ENCODE data around the gene MTARC2. TPM values are rescaled to one million over a fixed set of nuclear protein-coding genes. Genes with fewer than 3 reads are reported as not detected.

Gene MTARC2
- total and polyA plus RNA-seq, 2 of the 13 experiments (the other 11 are each of a cell fraction or from before 2014, with no cell fraction given): 8.5 to 10.1 TPM

DNA sequence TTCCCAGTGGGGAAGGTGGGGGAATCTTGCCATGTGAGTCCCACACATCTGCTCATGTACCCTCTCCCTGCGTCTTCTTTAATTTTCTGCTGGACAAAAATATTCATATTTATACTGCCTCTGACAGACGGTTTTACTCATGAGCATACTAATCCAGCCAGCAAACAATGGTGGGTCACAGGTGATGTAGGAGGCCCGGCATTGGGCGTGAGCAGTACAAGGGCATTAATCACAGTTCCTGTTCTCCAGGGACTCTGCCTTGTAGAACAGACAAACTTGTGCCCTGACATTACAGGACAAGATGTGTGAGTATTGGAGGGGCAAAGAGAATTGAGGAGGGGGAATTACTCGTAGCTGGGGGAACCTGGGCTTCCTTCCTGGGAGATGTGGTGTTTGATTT is 63.6 kb downstream of the MTARC2 start:
- no peak overlapping the region for H3K9ac ChIP-seq (ENCODE audit: insufficient read depth, low read depth, low read length)

DNA sequence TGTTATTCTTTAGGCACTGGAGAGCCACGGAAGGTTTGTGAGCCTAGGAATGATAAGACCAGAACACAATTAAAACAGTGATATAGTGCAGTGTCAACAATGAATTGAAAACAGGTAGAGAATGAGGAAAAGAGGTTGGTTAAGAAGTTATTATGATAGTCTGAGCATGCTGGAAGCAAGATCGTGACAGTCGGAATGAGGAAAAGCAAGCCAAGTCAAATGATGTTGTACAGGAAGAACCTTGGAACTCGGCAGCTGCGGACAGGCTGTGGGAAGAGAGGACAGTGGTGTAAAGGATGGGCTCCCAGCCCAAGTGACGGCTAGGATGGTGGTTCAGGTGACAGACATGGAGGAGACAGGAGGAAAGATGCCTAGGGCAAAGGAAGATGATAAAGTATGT is 64.2 kb downstream of the MTARC2 start:
- in situ Hi-C loops (cut with HindIII; ENCODE audit: extremely low pct_ligation_motif_present, low pct_unique_long_range_greater_than_20kb): no loop called here
- no peak overlapping the region for H3K4me3 ChIP-seq (replicated peaks in 1 of 3; ENCODE audit: insufficient read depth in 1 of 3, low read depth in 2 of 3, low read length in 3 of 3)
- ChIA-PET POLR2A (no interaction called here), CTCF (ENCODE audit: low intra/inter-chr PET ratio, low total read pairs) (no interaction called here)
- ATAC-seq (no peak), FAIRE-seq (no peak), DNase-seq (ENCODE audit: low spot score) (no peak)
- no peak overlapping the region for H3K9ac ChIP-seq (ENCODE audit: insufficient read depth, low read depth, low read length)
- no peak overlapping the region for H2AFZ ChIP-seq (ENCODE audit: low read length)
- no peak overlapping the region for H3K4me2 ChIP-seq (ENCODE audit: low read depth, low read length)
- WGBS (ENCODE audit: low lambda C conversion rate): 65% methylated on average over 6 of the region's 6 CpGs
- no peak overlapping the region for H3K27ac ChIP-seq (ENCODE audit: extremely low read length, insufficient read depth, low read length)
- no peaks in the 10 kb centered on the region for H3K27me3 ChIP-seq (ENCODE audit: control insufficient read depth in 1 of 2, insufficient read depth in 2 of 2, low read length in 2 of 2)
- no TSS peak for BruUV-seq (replicated peaks)
- peaks cover 7 to 52% of the 10 kb centered on the region in 2 experiments; a peak in 4 of 5 replicates for H3K36me3 ChIP-seq (replicated peaks in 1 of 2; ENCODE audit: control insufficient read depth in 1 of 2, insufficient read depth in 2 of 2, low read length in 2 of 2)
- no peaks in the 10 kb centered on the region for H3K9me3 ChIP-seq (ENCODE audit: low read length)
- intact Hi-C loops (cut with micrococcal nuclease; ENCODE audit: unreplicated experiment): loop anchor here (5.0 kb wide), 1 partner anchor 390 kb away; no protein-coding TSS in a partner anchor
- H4K20me1 ChIP-seq (ENCODE audit: insufficient read depth, low read length): no peaks in the 10 kb centered on the region
- H3K4me1 ChIP-seq (ENCODE audit: insufficient read depth, low read length): no peaks in the 10 kb centered on the region
- H3K79me2 ChIP-seq (ENCODE audit: insufficient read depth, low read length): no peaks in the 10 kb centered on the region
- TF ChIP-seq KLF6 (CRISPR knock-in tag; IDR thresholded peaks at IDR 0.05): no peak
- TF ChIP-seq, protein P1, sequence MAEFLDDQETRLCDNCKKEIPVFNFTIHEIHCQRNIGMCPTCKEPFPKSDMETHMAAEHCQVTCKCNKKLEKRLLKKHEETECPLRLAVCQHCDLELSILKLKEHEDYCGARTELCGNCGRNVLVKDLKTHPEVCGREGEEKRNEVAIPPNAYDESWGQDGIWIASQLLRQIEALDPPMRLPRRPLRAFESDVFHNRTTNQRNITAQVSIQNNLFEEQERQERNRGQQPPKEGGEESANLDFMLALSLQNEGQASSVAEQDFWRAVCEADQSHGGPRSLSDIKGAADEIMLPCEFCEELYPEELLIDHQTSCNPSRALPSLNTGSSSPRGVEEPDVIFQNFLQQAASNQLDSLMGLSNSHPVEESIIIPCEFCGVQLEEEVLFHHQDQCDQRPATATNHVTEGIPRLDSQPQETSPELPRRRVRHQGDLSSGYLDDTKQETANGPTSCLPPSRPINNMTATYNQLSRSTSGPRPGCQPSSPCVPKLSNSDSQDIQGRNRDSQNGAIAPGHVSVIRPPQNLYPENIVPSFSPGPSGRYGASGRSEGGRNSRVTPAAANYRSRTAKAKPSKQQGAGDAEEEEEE (CRISPR knock-in tag; IDR thresholded peaks at IDR 0.05; ENCODE audit: borderline replicate concordance): no peak
- no peak for TF ChIP-seq ZNF652 (CRISPR knock-in tag; IDR thresholded peaks at IDR 0.05; ENCODE audit: borderline replicate concordance, low read depth)
- TF ChIP-seq SIN3A (IDR thresholded peaks at IDR 0.05; ENCODE audit: borderline replicate concordance, low read depth, low read length): no peak
- no peak for TF ChIP-seq ZNF841 (CRISPR knock-in tag; IDR thresholded peaks at IDR 0.05; ENCODE audit: borderline replicate concordance)
- TF ChIP-seq, protein P2, sequence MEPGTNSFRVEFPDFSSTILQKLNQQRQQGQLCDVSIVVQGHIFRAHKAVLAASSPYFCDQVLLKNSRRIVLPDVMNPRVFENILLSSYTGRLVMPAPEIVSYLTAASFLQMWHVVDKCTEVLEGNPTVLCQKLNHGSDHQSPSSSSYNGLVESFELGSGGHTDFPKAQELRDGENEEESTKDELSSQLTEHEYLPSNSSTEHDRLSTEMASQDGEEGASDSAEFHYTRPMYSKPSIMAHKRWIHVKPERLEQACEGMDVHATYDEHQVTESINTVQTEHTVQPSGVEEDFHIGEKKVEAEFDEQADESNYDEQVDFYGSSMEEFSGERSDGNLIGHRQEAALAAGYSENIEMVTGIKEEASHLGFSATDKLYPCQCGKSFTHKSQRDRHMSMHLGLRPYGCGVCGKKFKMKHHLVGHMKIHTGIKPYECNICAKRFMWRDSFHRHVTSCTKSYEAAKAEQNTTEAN (CRISPR knock-in tag; conservative IDR thresholded peaks at IDR 0.05): no peak
- TF ChIP-seq, protein P3, sequence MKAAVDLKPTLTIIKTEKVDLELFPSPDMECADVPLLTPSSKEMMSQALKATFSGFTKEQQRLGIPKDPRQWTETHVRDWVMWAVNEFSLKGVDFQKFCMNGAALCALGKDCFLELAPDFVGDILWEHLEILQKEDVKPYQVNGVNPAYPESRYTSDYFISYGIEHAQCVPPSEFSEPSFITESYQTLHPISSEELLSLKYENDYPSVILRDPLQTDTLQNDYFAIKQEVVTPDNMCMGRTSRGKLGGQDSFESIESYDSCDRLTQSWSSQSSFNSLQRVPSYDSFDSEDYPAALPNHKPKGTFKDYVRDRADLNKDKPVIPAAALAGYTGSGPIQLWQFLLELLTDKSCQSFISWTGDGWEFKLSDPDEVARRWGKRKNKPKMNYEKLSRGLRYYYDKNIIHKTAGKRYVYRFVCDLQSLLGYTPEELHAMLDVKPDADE (CRISPR knock-in tag; IDR thresholded peaks at IDR 0.05): no peak
- no peak for TF ChIP-seq SNAI1 (CRISPR knock-in tag; IDR thresholded peaks at IDR 0.05; ENCODE audit: borderline replicate concordance)
- no peak for TF ChIP-seq TSC22D2 (CRISPR knock-in tag; IDR thresholded peaks at IDR 0.05; ENCODE audit: borderline replicate concordance)
- no peak for TF ChIP-seq TEAD3 (CRISPR knock-in tag; optimal IDR thresholded peaks at IDR 0.05; ENCODE audit: borderline replicate concordance)
- no peak for TF ChIP-seq ZNF788 (CRISPR knock-in tag; IDR thresholded peaks at IDR 0.05; ENCODE audit: borderline replicate concordance)

More for the DNA sequence above, 63.6 kb downstream of the MTARC2 start:
- Histone ChIP-seq H3K27ac (ENCODE audit: extremely low read length, insufficient read depth, low read length) (no peak overlapping the region), H3K4me3 (replicated peaks in 1 of 3; ENCODE audit: insufficient read depth in 1 of 3, low read depth in 2 of 3, low read length in 3 of 3) (no peak overlapping the region), H3K9me3 (ENCODE audit: low read length) (no peaks in the 10 kb centered on the region), H3K27me3 (ENCODE audit: control insufficient read depth in 1 of 2, insufficient read depth in 2 of 2, low read length in 2 of 2) (no peaks in the 10 kb centered on the region), H3K36me3 (replicated peaks in 1 of 2; ENCODE audit: control insufficient read depth in 1 of 2, insufficient read depth in 2 of 2, low read length in 2 of 2) (peaks cover 7 to 52% of the 10 kb centered on the region in 2 experiments; a peak in 4 of 5 replicates), H3K4me2 (ENCODE audit: low read depth, low read length) (no peak overlapping the region), H2AFZ (ENCODE audit: low read length) (no peak overlapping the region), H3K79me2 (ENCODE audit: insufficient read depth, low read length) (no peaks in the 10 kb centered on the region), H3K4me1 (ENCODE audit: insufficient read depth, low read length) (no peaks in the 10 kb centered on the region), H4K20me1 (ENCODE audit: insufficient read depth, low read length) (no peaks in the 10 kb centered on the region)
- WGBS (ENCODE audit: low lambda C conversion rate): 98% methylated on average over 5 of the region's 5 CpGs
- CTCF ChIA-PET (ENCODE audit: low intra/inter-chr PET ratio, low total read pairs): no interaction called here
- BruUV-seq (replicated peaks): no TSS peak
- ATAC-seq (no peak), DNase-seq (ENCODE audit: low spot score) (no peak), FAIRE-seq (no peak)
- POLR2A ChIA-PET: no interaction called here
- intact Hi-C loops (cut with micrococcal nuclease; ENCODE audit: unreplicated experiment): loop anchor here (5.0 kb wide), 1 partner anchor 391 kb away; no protein-coding TSS in a partner anchor
- in situ Hi-C loops (cut with HindIII; ENCODE audit: extremely low pct_ligation_motif_present, low pct_unique_long_range_greater_than_20kb): no loop called here
- TF ChIP-seq TOPORS (CRISPR knock-in tag; IDR thresholded peaks at IDR 0.05): no peak
- no peak for TF ChIP-seq ZNF468 (CRISPR knock-in tag; IDR thresholded peaks at IDR 0.05)
- no peak for TF ChIP-seq NFE2 (CRISPR knock-in tag; IDR thresholded peaks at IDR 0.05)
- TF ChIP-seq ZNF615 (CRISPR knock-in tag; IDR thresholded peaks at IDR 0.05; ENCODE audit: borderline replicate concordance): no peak
- TF ChIP-seq IRF2 (CRISPR knock-in tag; IDR thresholded peaks at IDR 0.05): no peak
- no peak for TF ChIP-seq TMF1 (CRISPR knock-in tag; IDR thresholded peaks at IDR 0.05; ENCODE audit: low read depth)
- no peak for TF ChIP-seq ZNF326 (CRISPR knock-in tag; IDR thresholded peaks at IDR 0.05; ENCODE audit: borderline replicate concordance)
- no peak for TF ChIP-seq ZNF30 (CRISPR knock-in tag; IDR thresholded peaks at IDR 0.05)
- no peak for TF ChIP-seq RFX3 (CRISPR knock-in tag; IDR thresholded peaks at IDR 0.05)
- no peak for TF ChIP-seq RNF2 (conservative IDR thresholded peaks at IDR 0.05; ENCODE audit: low read depth)
- TF ChIP-seq ZFP41 (CRISPR knock-in tag; IDR thresholded peaks at IDR 0.05; ENCODE audit: borderline replicate concordance): no peak
- no peak for TF ChIP-seq FOXA1 (IDR thresholded peaks at IDR 0.05)
- TF ChIP-seq FOXA1 (CRISPR knock-in tag; IDR thresholded peaks at IDR 0.05): no peak

Data from HepG2 (cell line).